PC-3 (cell line): ENCODE data around the gene DLD. TPM values are rescaled to one million over a fixed set of nuclear protein-coding genes. Genes with fewer than 3 reads are reported as not detected.

ENCODE experiments used
- ATAC-seq: fragments of 200-7000 bp; cut with Tn5 transposase; 2 replicates; pipeline ENCODE4 v1.9.1; 2020; ENCODE audit warnings: mild to moderate bottlenecking, moderate library complexity
- BruUV-seq: library from RNA; stranded (reverse); fragments of 400-500 nt; replicated peaks from 2 replicates; lab custom pipeline; 2021; lab: Mats Ljungman, UMichigan
- CTCF ChIA-PET: fragments of 300-600 bp; sonication (Branson Sonifier 250); formaldehyde crosslinking; loops from one replicate; lab custom pipeline; 2022; ENCODE audit warnings: antibody characterized with exemption; lab: Charles Lee
- POLR2A ChIA-PET: fragments of 300-600 bp; sonication (Branson Sonifier 250); formaldehyde crosslinking; loops from one replicate; lab custom pipeline; 2022; ENCODE audit warnings: antibody characterized with exemption; ENCODE audit not compliant: unreplicated experiment; lab: Charles Lee
- DNase-seq: peaks from one replicate; pipeline ENCODE4 v3.0.0-alpha.2; 2015
- H2AFZ ChIP-seq: fragments of 300-600 bp; sonication (generic); 2 replicates; pipeline ENCODE4 v1.6.0; 2016; ENCODE audit warnings: antibody characterized with exemption, low read length
- H3F3A ChIP-seq: fragments of 300-600 bp; sonication (generic); one replicate; pipeline ENCODE4 v1.6.0; 2017; ENCODE audit warnings: antibody characterized with exemption, low read length, control low read depth, mild to moderate bottlenecking; ENCODE audit not compliant: unreplicated experiment
- H3K27ac ChIP-seq: fragments of 300-600 bp; sonication (generic); 2 replicates; pipeline ENCODE4 v1.5.1; 2016; ENCODE audit warnings: mild to moderate bottlenecking, low read length
- H3K27me3 ChIP-seq: fragments of 300-600 bp; sonication (generic); 2 replicates; pipeline ENCODE4 v1.6.1; 2016; ENCODE audit warnings: low read length, mixed read lengths
- H3K36me3 ChIP-seq: fragments of 300-600 bp; sonication (generic); 2 replicates; pipeline ENCODE4 v1.6.1; 2016; ENCODE audit warnings: low read depth, mixed run types, low read length, mixed read lengths
- H3K4me1 ChIP-seq: fragments of 300-600 bp; sonication (generic); 2 replicates; pipeline ENCODE4 v1.5.1; 2016; ENCODE audit warnings: low read length; ENCODE audit not compliant: insufficient read depth
- H3K4me2 ChIP-seq: fragments of 300-600 bp; sonication (generic); 2 replicates; pipeline ENCODE4 v1.6.0; 2016; ENCODE audit warnings: low read length
- H3K4me3 ChIP-seq: fragments of 300-600 bp; sonication (generic); 2 replicates; pipeline ENCODE4 v1.5.1; 2016; ENCODE audit warnings: mild to moderate bottlenecking, low read length, mixed read lengths
- H3K79me2 ChIP-seq: fragments of 300-600 bp; sonication (generic); 2 replicates; pipeline ENCODE4 v1.6.1; 2017; ENCODE audit warnings: low read length, mixed read lengths
- H3K9ac ChIP-seq: fragments of 300-600 bp; sonication (generic); 2 replicates; pipeline ENCODE4 v1.6.0; 2016; ENCODE audit warnings: mild to moderate bottlenecking, low read length
- H3K9me2 ChIP-seq: fragments of 300-600 bp; sonication (generic); replicated peaks from 2 replicates; pipeline ENCODE4 v1.6.1; 2016; ENCODE audit warnings: mixed run types, low read length, mixed read lengths
- H3K9me3 ChIP-seq: fragments of 300-600 bp; sonication (generic); 2 replicates; pipeline ENCODE4 v1.6.1; 2016; ENCODE audit warnings: low read length, mixed read lengths
- H4K20me1 ChIP-seq: fragments of 300-600 bp; sonication (generic); 2 replicates; pipeline ENCODE4 v1.6.1; 2016; ENCODE audit warnings: low read length, mixed read lengths
- EZH2 ChIP-seq: fragments of 300-600 bp; sonication (generic); IDR thresholded peaks from one replicate; pipeline ENCODE4 v1.6.1; 2017; ENCODE audit warnings: antibody characterized with exemption, mild to moderate bottlenecking, low read length; ENCODE audit not compliant: unreplicated experiment
- EZH2phosphoT487 ChIP-seq: fragments of 300-600 bp; sonication (generic); IDR thresholded peaks from 2 replicates; pipeline ENCODE4 v1.6.1; 2018; ENCODE audit warnings: mild to moderate bottlenecking, antibody characterized with exemption, low read length, borderline replicate concordance
- intact Hi-C: fragments of 100-400 bp; cut with micrococcal nuclease; formaldehyde crosslinking; loops from 2 replicates; pipeline ENCODE4 v1.9.0; 2023
- total RNA-seq: library from RNA; depleted of rRNA; stranded (reverse); fragments of >200 nt; gene quantifications from 2 replicates; pipeline ENCODE4 v1.2.3, GENCODE V29; 2014; rRNA removed
- TF ChIP-seq, protein P1 (sequence below): fragments of 300-600 bp; sonication (generic); conservative IDR thresholded peaks from 2 replicates; pipeline ENCODE4 v1.5.1; 2017; ENCODE audit warnings: antibody characterized with exemption, low read depth, mild to moderate bottlenecking, low read length

DLD gene
- total RNA-seq, 1 experiment from 2014 or later: 64.0 TPM

DNA sequence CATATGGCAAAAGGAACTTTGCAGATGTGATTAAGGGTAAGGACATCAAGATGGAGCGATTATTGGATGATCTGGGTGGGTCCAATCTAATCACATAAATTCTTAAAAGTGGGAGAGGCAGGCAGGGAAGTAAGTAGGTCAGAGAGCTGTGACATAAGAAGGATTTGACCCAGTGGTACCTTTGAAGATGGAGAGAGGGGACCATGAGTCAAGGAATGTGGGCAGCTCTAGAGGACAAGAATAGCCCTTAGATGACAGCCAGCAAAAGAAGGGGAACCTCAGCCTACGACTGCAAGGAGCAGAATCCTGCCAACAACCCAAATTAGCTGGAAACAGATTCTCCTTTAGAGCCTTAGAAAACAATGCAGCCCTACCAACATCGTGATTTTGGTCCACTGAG is 77.5 kb downstream of the DLD start:
- no peaks in the 10 kb centered on the region for H3K9me3 ChIP-seq
- H3K9me2 ChIP-seq: no peaks in the 10 kb centered on the region
- ATAC-seq: no peak
- no peaks in the 10 kb centered on the region for H3K27me3 ChIP-seq
- TF ChIP-seq EZH2phosphoT487 (no peak), EZH2 (no peak)
- TF ChIP-seq, protein P1, sequence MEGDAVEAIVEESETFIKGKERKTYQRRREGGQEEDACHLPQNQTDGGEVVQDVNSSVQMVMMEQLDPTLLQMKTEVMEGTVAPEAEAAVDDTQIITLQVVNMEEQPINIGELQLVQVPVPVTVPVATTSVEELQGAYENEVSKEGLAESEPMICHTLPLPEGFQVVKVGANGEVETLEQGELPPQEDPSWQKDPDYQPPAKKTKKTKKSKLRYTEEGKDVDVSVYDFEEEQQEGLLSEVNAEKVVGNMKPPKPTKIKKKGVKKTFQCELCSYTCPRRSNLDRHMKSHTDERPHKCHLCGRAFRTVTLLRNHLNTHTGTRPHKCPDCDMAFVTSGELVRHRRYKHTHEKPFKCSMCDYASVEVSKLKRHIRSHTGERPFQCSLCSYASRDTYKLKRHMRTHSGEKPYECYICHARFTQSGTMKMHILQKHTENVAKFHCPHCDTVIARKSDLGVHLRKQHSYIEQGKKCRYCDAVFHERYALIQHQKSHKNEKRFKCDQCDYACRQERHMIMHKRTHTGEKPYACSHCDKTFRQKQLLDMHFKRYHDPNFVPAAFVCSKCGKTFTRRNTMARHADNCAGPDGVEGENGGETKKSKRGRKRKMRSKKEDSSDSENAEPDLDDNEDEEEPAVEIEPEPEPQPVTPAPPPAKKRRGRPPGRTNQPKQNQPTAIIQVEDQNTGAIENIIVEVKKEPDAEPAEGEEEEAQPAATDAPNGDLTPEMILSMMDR: no peak
- no peak overlapping the region for H3K9ac ChIP-seq
- no peak for DNase-seq
- ChIA-PET POLR2A (no interaction called here), CTCF (no interaction called here)
- no peak overlapping the region for H3K4me3 ChIP-seq
- H3K4me1 ChIP-seq: peaks cover 26% of the 10 kb centered on the region
- H4K20me1 ChIP-seq: peaks cover 10% of the 10 kb centered on the region; the same call in 1 of the 2 replicates
- H3F3A ChIP-seq: peaks cover 8% of the 10 kb centered on the region
- H2AFZ ChIP-seq: no peak overlapping the region
- H3K36me3 ChIP-seq: peaks cover 48% of the 10 kb centered on the region
- intact Hi-C loops: no loop called here
- no peak overlapping the region for H3K4me2 ChIP-seq
- no TSS peak for BruUV-seq
- peak overlapping the region; percentile 61; the same call in 1 of the 2 replicates for H3K27ac ChIP-seq
- 0 out of 2 replicates have a peak, but pooled peaks cover 4% of the 10 kb centered on the region for H3K79me2 ChIP-seq

DNA sequence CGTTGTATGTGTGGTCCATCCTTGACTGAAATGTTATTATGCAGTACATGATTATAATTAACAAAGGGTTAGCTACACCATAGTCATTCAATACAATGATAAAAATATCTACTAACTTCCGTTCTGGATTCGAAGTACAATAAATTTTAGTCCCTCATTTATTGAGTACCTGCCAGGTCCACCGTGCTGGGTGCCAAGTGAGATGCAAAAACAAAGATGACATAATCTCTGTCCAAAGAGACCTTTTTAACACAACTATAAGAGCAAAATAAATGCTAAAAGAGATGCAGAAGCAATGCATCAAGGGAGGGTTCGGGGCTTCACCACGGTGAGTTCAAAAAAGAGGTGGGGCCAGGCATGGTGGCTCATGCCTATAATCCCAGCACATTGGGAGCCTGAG is 78.9 kb downstream of the DLD start:
- H3K9me2 ChIP-seq: no peaks in the 10 kb centered on the region

More for the DNA sequence above, 78.9 kb downstream of the DLD start:
- H4K20me1 ChIP-seq: peaks cover 10% of the 10 kb centered on the region; the same call in 1 of the 2 replicates
- CTCF ChIA-PET: no interaction called here
- H3K9me3 ChIP-seq: no peaks in the 10 kb centered on the region
- ATAC-seq (no peak), DNase-seq (no peak)
- H3K79me2 ChIP-seq: 0 out of 2 replicates have a peak, but pooled peaks cover 4% of the 10 kb centered on the region
- H3K36me3 ChIP-seq: peaks cover 44% of the 10 kb centered on the region
- TF ChIP-seq EZH2: no peak
- TF ChIP-seq EZH2phosphoT487: no peak
- TF ChIP-seq, protein P1: no peak
- H2AFZ ChIP-seq: no peak overlapping the region
- H3K9ac ChIP-seq: no peak overlapping the region
- no peak overlapping the region for H3K27ac ChIP-seq
- POLR2A ChIA-PET: no interaction called here
- no peaks in the 10 kb centered on the region for H3K27me3 ChIP-seq
- H3K4me3 ChIP-seq: no peak overlapping the region
- H3K4me2 ChIP-seq: no peak overlapping the region
- peaks cover 26% of the 10 kb centered on the region for H3K4me1 ChIP-seq
- H3F3A ChIP-seq: peaks cover 8% of the 10 kb centered on the region
- no TSS peak for BruUV-seq
- intact Hi-C loops: no loop called here

Other genes starting within 250 kb of the DLD start
- gene SLC26A4, start 230.4 kb upstream of the DLD start, total RNA-seq: not detected in 2 replicates
- 10.6 and 10.7 TPM in 2 replicates for gene CBLL1, start 147.0 kb upstream of the DLD start, total RNA-seq
- gene SLC26A3, start 88.0 kb upstream of the DLD start, total RNA-seq: not detected in 2 replicates
- 74.3 and 101 TPM in 2 replicates for gene LAMB1, start 112.0 kb downstream of the DLD start, total RNA-seq
- gene LAMB4, start 239.2 kb downstream of the DLD start, total RNA-seq: 0.04 TPM in 1 of 2 replicates, not detected in the other